22Rv1 (cell line): Measurements from ENCODE around the gene SMC4.

Experiments
- ZFX ChIP-seq: fragments of 450-650 bp; IDR thresholded peaks from 2 replicates; pipeline ENCODE4 v1.6.1; 2017; ENCODE audit warnings: antibody characterized with exemption, borderline replicate concordance
- TF ChIP-seq, protein P1 (sequence below): fragments of 450-650 bp; IDR thresholded peaks from 2 replicates; pipeline ENCODE4 v1.5.1; 2017; ENCODE audit warnings: mild to moderate bottlenecking

GRCh38 chr3:160449636-160450598, 50.5 kb downstream of the SMC4 start, which contains the start of gene TRIM59:
- TF ChIP-seq, protein P1, sequence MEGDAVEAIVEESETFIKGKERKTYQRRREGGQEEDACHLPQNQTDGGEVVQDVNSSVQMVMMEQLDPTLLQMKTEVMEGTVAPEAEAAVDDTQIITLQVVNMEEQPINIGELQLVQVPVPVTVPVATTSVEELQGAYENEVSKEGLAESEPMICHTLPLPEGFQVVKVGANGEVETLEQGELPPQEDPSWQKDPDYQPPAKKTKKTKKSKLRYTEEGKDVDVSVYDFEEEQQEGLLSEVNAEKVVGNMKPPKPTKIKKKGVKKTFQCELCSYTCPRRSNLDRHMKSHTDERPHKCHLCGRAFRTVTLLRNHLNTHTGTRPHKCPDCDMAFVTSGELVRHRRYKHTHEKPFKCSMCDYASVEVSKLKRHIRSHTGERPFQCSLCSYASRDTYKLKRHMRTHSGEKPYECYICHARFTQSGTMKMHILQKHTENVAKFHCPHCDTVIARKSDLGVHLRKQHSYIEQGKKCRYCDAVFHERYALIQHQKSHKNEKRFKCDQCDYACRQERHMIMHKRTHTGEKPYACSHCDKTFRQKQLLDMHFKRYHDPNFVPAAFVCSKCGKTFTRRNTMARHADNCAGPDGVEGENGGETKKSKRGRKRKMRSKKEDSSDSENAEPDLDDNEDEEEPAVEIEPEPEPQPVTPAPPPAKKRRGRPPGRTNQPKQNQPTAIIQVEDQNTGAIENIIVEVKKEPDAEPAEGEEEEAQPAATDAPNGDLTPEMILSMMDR, result peak; percentile 19; the same call in 1 of the 2 replicates
- TF ChIP-seq ZFX, result no peak
